Keratinocyte (primary cell): ENCODE results near the gene BOLA1. TPM values are rescaled to one million over a fixed set of nuclear protein-coding genes. Genes with fewer than 3 reads are reported as not detected.
"Not testable (repeated sequence)": the region's sequence is repeated elsewhere in the genome, so short reads cannot be mapped to it uniquely, and the experiment has no call there.

Experiments used
- DNase-seq: peaks from one replicate; pipeline ENCODE4 v3.0.0-alpha.2; 2011; ENCODE audit warnings: low read depth, missing footprints, low spot score
- FAIRE-seq: peaks from 2 replicates; lab custom pipeline; 2011; peaks lifted over from hg19 to GRCh38; lab: Jason Lieb, UNC
- H2AFZ ChIP-seq: 2 replicates; pipeline ENCODE4 v1.6.0; 2012; ENCODE audit warnings: low read length, control low read depth, inconsistent platforms; ENCODE audit not compliant: control insufficient read depth
- H3K27ac ChIP-seq: 2 replicates; pipeline ENCODE4 v1.5.1; 2011; ENCODE audit warnings: low read length; ENCODE audit not compliant: control insufficient read depth, insufficient read depth
- H3K27me3 ChIP-seq: 3 replicates; pipeline ENCODE4 v1.6.0; 2011; ENCODE audit warnings: low read length; ENCODE audit not compliant: control insufficient read depth, insufficient read depth; ENCODE audit errors: extremely low read depth
- H3K36me3 ChIP-seq, 2 experiments: 2 replicates in 1 of 2; 3 replicates in 1 of 2; pipeline ENCODE4 v1.5.1; 2011; ENCODE audit warnings: low read length in 2 of 2, mild to moderate bottlenecking in 1 of 2; ENCODE audit not compliant: control insufficient read depth in 2 of 2, insufficient read depth in 2 of 2; ENCODE audit errors: extremely low read depth in 1 of 2
- H3K4me1 ChIP-seq: 3 replicates; pipeline ENCODE4 v1.5.1; 2011; ENCODE audit warnings: low read length; ENCODE audit not compliant: control insufficient read depth, insufficient read depth; ENCODE audit errors: extremely low read depth
- H3K4me2 ChIP-seq: 3 replicates; pipeline ENCODE4 v1.6.0; 2011; ENCODE audit warnings: low read depth, low read length; ENCODE audit not compliant: control insufficient read depth, insufficient read depth; ENCODE audit errors: extremely low read depth
- H3K4me3 ChIP-seq, 3 experiments: fragments of 200-600 bp in 1 of 3; sonication (generic) in 1 of 3; 2 replicates in 2 of 3; 3 replicates in 1 of 3; pipeline ENCODE4 v1.5.1; 2011 to 2016; ENCODE audit warnings: low read length in 3 of 3, mild to moderate bottlenecking in 3 of 3, control low read depth in 2 of 3, inconsistent platforms in 1 of 3, low read depth in 1 of 3, mixed read lengths in 1 of 3, mixed run types in 1 of 3, moderate library complexity in 1 of 3; ENCODE audit not compliant: control insufficient read depth in 2 of 3, insufficient read depth in 2 of 3; ENCODE audit errors: extremely low read depth in 1 of 3
- H3K79me2 ChIP-seq: 2 replicates; pipeline ENCODE4 v1.6.0; 2012; ENCODE audit warnings: low read length; ENCODE audit not compliant: control insufficient read depth, insufficient read depth
- H3K9ac ChIP-seq: 3 replicates; pipeline ENCODE4 v1.6.0; 2011; ENCODE audit warnings: low read length; ENCODE audit not compliant: control insufficient read depth, insufficient read depth; ENCODE audit errors: extremely low read depth
- H3K9me1 ChIP-seq: 3 replicates; pipeline ENCODE4 v1.6.0; 2011; ENCODE audit warnings: low read length; ENCODE audit not compliant: control insufficient read depth, insufficient read depth; ENCODE audit errors: extremely low read depth
- H3K9me3 ChIP-seq: 2 replicates; pipeline ENCODE4 v1.5.1; 2012; ENCODE audit warnings: low read depth, low read length; ENCODE audit not compliant: control insufficient read depth
- H4K20me1 ChIP-seq: 3 replicates; pipeline ENCODE4 v1.6.0; 2011; ENCODE audit warnings: low read length; ENCODE audit not compliant: control insufficient read depth, insufficient read depth; ENCODE audit errors: extremely low read depth
- dilution Hi-C: fragments of 300-500 bp; cut with MboI; formaldehyde crosslinking; loops from one replicate; pipeline ENCODE4 v1.7.0; 2020; ENCODE audit warnings: low sequenced_read_pairs; ENCODE audit not compliant: extremely low pct_ligation_motif_present
- polyA plus RNA-seq, 5 experiments: library from polyadenylated mRNA; depleted of rRNA in 3 of 5; stranded (reverse) in 3 of 5; stranded (forward) in 1 of 5; unstranded in 1 of 5; fragments of >200 nt; gene quantifications; 1 replicate in 1 of 5; 2 replicates in 3 of 5; 3 replicates in 1 of 5; pipeline versions ENCODE4 v1.2.1 to v1.2.3, GENCODE V29; 2011 to 2012; ENCODE audit warnings: missing spikeins in 2 of 5, low read depth in 1 of 5, low replicate concordance in 1 of 5

BOLA1 gene
- polyA plus RNA-seq, 1 donor (not counting 4 experiments of a cell fraction or from before 2014, with no cell fraction given) = 13.8 TPM

DNA sequence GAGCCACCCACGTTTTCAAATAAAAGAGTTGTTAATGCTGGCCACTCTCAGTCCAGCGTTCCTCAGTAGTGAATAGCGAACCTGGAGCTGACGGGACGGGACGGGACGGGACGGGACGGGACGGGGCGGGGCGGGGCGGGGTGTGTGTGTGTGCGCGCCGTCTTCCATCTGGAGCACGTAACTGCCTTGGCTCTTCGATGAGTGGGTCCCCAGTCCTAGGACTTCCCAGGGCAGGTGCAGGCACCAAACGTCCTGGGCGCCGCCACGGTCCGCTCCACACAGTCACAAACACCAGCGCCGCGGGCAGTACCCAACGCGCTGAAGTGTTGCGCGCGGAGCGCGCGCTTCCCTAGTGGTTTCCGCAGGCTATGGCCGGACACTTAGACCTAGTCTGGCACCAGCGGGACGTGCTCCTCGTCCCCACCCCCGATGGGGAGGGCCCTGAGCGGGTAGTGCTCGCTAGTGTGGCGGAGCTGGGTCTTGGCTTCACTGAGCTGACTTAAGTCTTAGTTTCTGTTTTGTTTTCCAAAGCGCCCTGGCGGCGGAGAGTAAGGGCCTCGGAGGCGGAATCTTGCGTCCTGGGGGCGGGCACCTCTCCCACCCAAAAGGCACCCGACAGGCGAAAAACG, 47.7 kb upstream of the BOLA1 start:
- H3K4me2 ChIP-seq, H3K4me3 ChIP-seq, H3K9me1 ChIP-seq, H3K9me3 ChIP-seq, H4K20me1 ChIP-seq, H3K9ac ChIP-seq, DNase-seq, FAIRE-seq, H2AFZ ChIP-seq, H3K27ac ChIP-seq, H3K27me3 ChIP-seq, H3K36me3 ChIP-seq, dilution Hi-C loops: not testable (repeated sequence)
- Histone ChIP-seq H3K79me2 (peaks cover 28% of the 10 kb centered on the region), H3K4me1 (peaks cover 26% of the 10 kb centered on the region)

DNA sequence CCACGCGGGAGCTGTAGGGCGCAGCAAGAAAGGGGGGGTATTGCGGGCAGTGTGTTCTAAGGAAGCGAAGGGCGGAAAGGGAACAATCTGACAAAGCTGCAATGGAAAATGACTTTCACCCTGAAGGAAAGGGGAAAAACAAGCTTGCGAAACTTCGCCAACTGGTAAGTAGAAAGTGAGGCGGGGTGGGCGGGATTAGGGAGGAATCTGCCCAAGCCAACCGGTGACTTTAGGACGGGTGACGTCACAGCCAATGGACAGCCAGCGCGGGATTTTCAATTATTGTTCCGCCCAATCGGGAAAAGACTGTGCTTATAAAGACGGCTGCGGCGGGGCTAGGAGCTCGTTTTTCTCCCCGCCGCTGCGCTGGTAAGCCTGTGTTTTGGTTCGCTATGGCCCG, 47.1 kb upstream of the BOLA1 start:
- FAIRE-seq = not testable (repeated sequence)

DNA sequence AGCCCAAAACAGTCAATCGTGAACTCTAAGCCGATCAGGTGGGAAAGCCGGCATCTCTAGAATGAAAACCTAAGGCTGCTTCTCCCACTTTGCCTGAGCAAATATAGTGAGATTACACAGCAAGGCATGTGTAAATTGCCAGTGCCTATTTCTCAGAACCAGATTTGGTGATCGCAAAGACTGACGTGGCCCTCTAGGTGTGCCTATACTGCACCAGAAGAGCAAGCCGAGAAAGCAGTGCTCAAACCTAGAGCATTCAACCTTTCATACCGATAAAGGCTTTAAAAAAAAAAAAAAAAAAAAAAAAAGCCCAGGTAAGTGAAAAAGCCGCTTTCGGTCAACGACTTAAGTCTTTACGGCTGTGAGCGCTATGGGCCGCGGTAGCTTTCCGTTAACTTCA, 39.1 kb upstream of the BOLA1 start:
- H3K4me1 ChIP-seq, H3K4me2 ChIP-seq, H3K79me2 ChIP-seq, dilution Hi-C loops, H3K9me1 ChIP-seq, FAIRE-seq, H3K4me3 ChIP-seq, H3K9ac ChIP-seq, H2AFZ ChIP-seq, H3K36me3 ChIP-seq, H4K20me1 ChIP-seq, H3K27ac ChIP-seq, H3K27me3 ChIP-seq, DNase-seq, H3K9me3 ChIP-seq: not testable (repeated sequence)

More for the DNA sequence above, 47.1 kb upstream of the BOLA1 start:
- H3K27me3 ChIP-seq, H3K9ac ChIP-seq, H3K9me3 ChIP-seq, H3K9me1 ChIP-seq, H3K4me3 ChIP-seq, H3K4me2 ChIP-seq, H3K27ac ChIP-seq, H3K36me3 ChIP-seq, DNase-seq, dilution Hi-C loops, H4K20me1 ChIP-seq, H2AFZ ChIP-seq: not testable (repeated sequence)
- Histone ChIP-seq H3K79me2 (peaks cover 22% of the 10 kb centered on the region), H3K4me1 (peaks cover 23% of the 10 kb centered on the region)

DNA sequence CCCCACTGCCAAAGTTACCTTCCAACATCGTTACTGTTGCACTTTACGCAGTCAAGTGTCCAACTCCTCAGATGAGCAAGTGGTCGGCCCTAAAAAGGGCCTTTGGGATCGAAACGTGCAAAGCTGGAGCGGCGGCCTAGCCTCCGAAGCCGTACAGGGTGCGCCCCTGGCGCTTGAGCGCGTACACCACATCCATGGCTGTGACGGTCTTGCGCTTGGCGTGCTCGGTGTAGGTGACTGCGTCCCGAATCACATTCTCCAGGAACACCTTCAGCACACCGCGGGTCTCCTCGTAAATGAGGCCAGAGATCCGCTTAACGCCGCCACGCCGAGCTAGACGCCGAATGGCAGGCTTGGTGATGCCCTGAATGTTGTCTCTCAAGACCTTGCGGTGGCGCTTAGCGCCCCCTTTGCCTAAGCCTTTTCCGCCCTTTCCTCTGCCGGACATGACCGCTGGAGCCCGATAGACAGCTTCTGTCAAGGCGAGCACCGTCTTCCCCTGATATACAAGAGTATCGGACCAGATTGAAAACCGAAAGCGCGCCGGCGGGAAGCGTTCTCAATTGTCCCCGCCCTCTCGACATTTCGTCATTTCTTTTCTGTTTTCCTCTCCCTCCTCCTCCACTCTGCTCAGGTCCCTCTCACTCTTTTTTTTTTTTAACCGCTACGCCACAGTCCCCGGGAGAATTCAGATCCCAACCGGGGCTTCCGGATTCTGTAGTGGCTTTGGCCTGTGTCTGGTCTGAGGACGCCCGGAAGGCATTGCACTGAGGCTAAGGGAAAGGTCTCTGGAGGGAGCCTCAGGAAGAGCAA, 38.5 kb upstream of the BOLA1 start:
- dilution Hi-C loops, H3K9me1 ChIP-seq, H3K79me2 ChIP-seq, H3K4me2 ChIP-seq, H3K4me3 ChIP-seq, H3K36me3 ChIP-seq, H3K9me3 ChIP-seq, H4K20me1 ChIP-seq, H3K9ac ChIP-seq, DNase-seq, H3K27me3 ChIP-seq, FAIRE-seq, H2AFZ ChIP-seq, H3K27ac ChIP-seq, H3K4me1 ChIP-seq: not testable (repeated sequence)
